Cardiac fibroblast (primary cell): ENCODE results near the gene PRRT1.

Source experiments
- DNase-seq, 2 donors: peaks; one replicate each; pipeline versions ENCODE4 v3.0.0 to v3.0.0-alpha.2; 2010; ENCODE audit warnings: low read depth in 2 of 2
- H3K4me3 ChIP-seq, 2 donors: replicated peaks in 1 of 2; 1 replicate in 1 of 2; 2 replicates in 1 of 2; pipeline ENCODE4 v1.5.1; 2011; ENCODE audit warnings: low read depth in 2 of 2, low read length in 2 of 2, mild to moderate bottlenecking in 2 of 2, moderate library complexity in 1 of 2
- CTCF ChIP-seq: IDR thresholded peaks from one replicate; pipeline ENCODE4 v1.5.1; 2011; ENCODE audit warnings: low read depth, mild to moderate bottlenecking, low read length, inconsistent platforms

PRRT1 gene

GRCh38 chr6:32181915-32182529 lies 30.3 kb upstream of the PRRT1 start:
- no peak overlapping the region for H3K4me3 ChIP-seq
- no peak for DNase-seq
- no peak for TF ChIP-seq CTCF

GRCh38 chr6:32181148-32181702 lies 29.5 kb upstream of the PRRT1 start:
- H3K4me3 ChIP-seq, result no peak overlapping the region
- TF ChIP-seq CTCF, result no peak

GRCh38 chr6:32179766-32180405 lies 28.1 kb upstream of the PRRT1 start:
- no peak overlapping the region for H3K4me3 ChIP-seq
- DNase-seq, result no peak
- TF ChIP-seq CTCF, result no peak

More at GRCh38 chr6:32181148-32181702, 29.5 kb upstream of the PRRT1 start:
- DNase-seq, result no peak

- peak overlapping the region; percentile 72 to 95 for H3K4me3 ChIP-seq
- no peak for DNase-seq
- TF ChIP-seq CTCF, result no peak
Observed at GRCh38 chr6:32178547-32179440, 27.1 kb upstream of the PRRT1 start.

GRCh38 chr6:32177788-32178546 lies 26.2 kb upstream of the PRRT1 start, which contains the start of gene RNF5:
Gene RNF5, plus strand, starts transcription at chr6:32178405. Its CDS starts 107 bp downstream, at chr6:32178512.
- DNase-seq, result peak; percentile 100
- no peak for TF ChIP-seq CTCF
- peak within 1 kb of the TSS; percentile 72 to 95 for H3K4me3 ChIP-seq
